HL-60 (cell line): ENCODE results near the gene TXNIP.

Source experiments
- DNase-seq, 2 experiments: peaks; one replicate each; pipeline ENCODE4 v3.0.0-alpha.2; 2010 to 2020; ENCODE audit warnings: low read depth in 1 of 2, low spot score in 1 of 2
- H3K27ac ChIP-seq: fragments of 250-450 bp; sonication (Bioruptor Pico); replicated peaks from 2 replicates; pipeline ENCODE4 v1.5.1; 2020; ENCODE audit warnings: mild to moderate bottlenecking, moderate library complexity
- H3K27me3 ChIP-seq: fragments of 250-450 bp; sonication (Bioruptor Pico); 2 replicates; pipeline ENCODE4 v1.5.1; 2021; ENCODE audit warnings: mild to moderate bottlenecking, moderate library complexity; ENCODE audit not compliant: insufficient read depth, poor library complexity, severe bottlenecking
- H3K4me3 ChIP-seq: replicated peaks from 2 replicates; pipeline ENCODE4 v1.5.1; 2011; ENCODE audit warnings: mild to moderate bottlenecking, control low read depth, low read length; ENCODE audit not compliant: insufficient read depth
- CTCF ChIP-seq: IDR thresholded peaks from one replicate; pipeline ENCODE4 v1.5.1; 2011; ENCODE audit warnings: low read length, control low read depth, inconsistent platforms; ENCODE audit not compliant: insufficient read depth
- GABPA ChIP-seq: IDR thresholded peaks from 2 replicates; pipeline ENCODE4 v1.6.1; 2012; ENCODE audit warnings: low read depth
- POLR2AphosphoS5 ChIP-seq: IDR thresholded peaks from 2 replicates; pipeline ENCODE4 v1.6.1; 2012; ENCODE audit warnings: low read depth
- SPI1 ChIP-seq: IDR thresholded peaks from 2 replicates; pipeline ENCODE4 v1.6.1; 2012; ENCODE audit warnings: low read depth, mild to moderate bottlenecking, borderline replicate concordance
- TF ChIP-seq, protein P1 (sequence below): IDR thresholded peaks from 2 replicates; pipeline ENCODE4 v1.6.1; 2012; ENCODE audit warnings: low read depth; ENCODE audit not compliant: insufficient replicate concordance

Gene TXNIP

DNA sequence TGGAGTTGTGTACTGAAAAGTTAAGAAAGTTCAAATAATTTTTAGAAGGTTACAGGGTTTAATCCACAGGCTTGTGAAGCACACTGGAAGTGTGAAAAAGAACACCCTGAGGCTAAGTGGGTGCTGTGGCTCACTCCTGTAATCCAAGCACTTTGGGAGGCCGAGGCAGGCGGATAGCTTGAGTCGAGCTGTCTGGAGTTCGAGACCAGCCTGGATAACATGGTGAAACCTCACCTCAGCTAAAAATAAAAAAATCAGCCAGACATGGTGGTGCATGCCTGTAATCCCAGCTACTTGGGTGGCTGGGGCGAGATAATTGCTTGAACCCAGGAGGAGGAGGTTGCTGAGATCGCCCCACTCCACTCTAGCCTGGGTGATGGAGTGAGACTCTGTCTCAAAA lies 9.8 kb downstream of the TXNIP start:
- TF ChIP-seq POLR2AphosphoS5 (no peak), SPI1 (no peak), CTCF (no peak), GABPA (no peak)
- TF ChIP-seq, protein P1, sequence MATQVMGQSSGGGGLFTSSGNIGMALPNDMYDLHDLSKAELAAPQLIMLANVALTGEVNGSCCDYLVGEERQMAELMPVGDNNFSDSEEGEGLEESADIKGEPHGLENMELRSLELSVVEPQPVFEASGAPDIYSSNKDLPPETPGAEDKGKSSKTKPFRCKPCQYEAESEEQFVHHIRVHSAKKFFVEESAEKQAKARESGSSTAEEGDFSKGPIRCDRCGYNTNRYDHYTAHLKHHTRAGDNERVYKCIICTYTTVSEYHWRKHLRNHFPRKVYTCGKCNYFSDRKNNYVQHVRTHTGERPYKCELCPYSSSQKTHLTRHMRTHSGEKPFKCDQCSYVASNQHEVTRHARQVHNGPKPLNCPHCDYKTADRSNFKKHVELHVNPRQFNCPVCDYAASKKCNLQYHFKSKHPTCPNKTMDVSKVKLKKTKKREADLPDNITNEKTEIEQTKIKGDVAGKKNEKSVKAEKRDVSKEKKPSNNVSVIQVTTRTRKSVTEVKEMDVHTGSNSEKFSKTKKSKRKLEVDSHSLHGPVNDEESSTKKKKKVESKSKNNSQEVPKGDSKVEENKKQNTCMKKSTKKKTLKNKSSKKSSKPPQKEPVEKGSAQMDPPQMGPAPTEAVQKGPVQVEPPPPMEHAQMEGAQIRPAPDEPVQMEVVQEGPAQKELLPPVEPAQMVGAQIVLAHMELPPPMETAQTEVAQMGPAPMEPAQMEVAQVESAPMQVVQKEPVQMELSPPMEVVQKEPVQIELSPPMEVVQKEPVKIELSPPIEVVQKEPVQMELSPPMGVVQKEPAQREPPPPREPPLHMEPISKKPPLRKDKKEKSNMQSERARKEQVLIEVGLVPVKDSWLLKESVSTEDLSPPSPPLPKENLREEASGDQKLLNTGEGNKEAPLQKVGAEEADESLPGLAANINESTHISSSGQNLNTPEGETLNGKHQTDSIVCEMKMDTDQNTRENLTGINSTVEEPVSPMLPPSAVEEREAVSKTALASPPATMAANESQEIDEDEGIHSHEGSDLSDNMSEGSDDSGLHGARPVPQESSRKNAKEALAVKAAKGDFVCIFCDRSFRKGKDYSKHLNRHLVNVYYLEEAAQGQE = no peak
- DNase-seq = no peak
- peak overlapping the region; percentile 21; the same call in 1 of the 2 replicates for H3K27ac ChIP-seq

DNA sequence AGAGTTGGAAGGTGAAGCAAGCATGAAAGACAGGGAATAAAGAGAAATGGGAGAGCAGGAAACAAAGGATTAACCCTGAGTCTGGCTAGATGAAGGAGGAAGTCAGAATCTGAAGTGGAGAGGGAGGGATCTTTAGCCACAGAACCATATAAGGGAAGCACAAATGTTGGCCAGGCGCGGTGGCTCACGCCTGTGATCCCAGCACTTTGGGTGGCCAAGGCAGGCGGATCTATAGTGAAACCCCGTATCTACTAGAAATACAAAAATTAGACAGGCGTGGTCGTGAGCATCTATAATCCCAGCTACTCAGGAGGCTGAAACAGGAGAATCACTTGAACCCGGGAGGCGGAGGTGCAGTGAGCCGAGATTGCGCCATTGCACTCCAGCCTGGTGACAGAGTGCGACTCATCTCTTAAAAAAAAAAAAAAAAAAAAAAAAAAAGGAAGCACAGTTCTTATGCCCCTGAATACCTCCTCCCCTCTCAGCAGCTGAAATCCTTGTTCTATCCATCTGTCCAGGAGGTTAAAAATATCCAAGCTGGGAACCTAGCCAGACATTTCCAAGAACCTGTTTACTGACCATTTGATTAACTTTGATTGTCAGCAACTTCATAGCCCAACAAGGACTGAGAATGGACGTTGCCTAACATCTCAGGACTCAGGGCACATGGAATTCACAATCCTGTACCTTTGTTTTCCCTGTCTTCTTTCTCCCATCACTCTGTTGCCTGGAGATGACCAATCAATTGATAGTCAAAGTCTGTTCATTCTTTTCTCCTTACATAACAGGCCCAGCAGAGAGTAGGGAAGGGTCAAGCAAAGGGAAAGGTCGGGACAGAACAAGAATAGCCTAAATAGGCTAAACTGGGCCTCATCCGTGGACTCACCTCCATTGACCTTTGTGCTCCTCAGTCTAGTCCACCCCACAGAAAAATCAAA lies 10.6 kb downstream of the TXNIP start:
- Histone ChIP-seq H3K27ac (peak overlapping the region; percentile 79), H3K27me3 (no peaks in the 10 kb centered on the region), H3K4me3 (peak overlapping the region; percentile 27)
- peak in 1 of 2 experiments; percentile 84 for DNase-seq
- TF ChIP-seq SPI1 (peak; percentile 86), CTCF (no peak), GABPA (0 out of 2 replicates have a peak, but pooled peaks have one; percentile 10), POLR2AphosphoS5 (peak; percentile 53)
- TF ChIP-seq, protein P1 = no peak

More for the DNA sequence above, 9.8 kb downstream of the TXNIP start:
- Histone ChIP-seq H3K27me3 (no peaks in the 10 kb centered on the region), H3K4me3 (no peak overlapping the region)

GRCh38 chr1:145985129-145985501 lies 11.3 kb downstream of the TXNIP start:
- DNase-seq = no peak
- H3K27ac ChIP-seq = peak overlapping the region; percentile 79
- H3K4me3 ChIP-seq = peak overlapping the region; percentile 27; the same call in 1 of the 2 replicates
- TF ChIP-seq CTCF (no peak), GABPA (no peak), SPI1 (no peak), POLR2AphosphoS5 (no peak)
- TF ChIP-seq, protein P1 = no peak
- no peaks in the 10 kb centered on the region for H3K27me3 ChIP-seq
